ENCODE measurements around the gene ATG5.

The ATG5 gene

GRCh38 chr6:106325336-106326178 lies at the start of gene ATG5:
Gene ATG5 (minus strand): TSS chr6:106325760. CDS start chr6:106316208, 9,552 bp downstream.
- peak; percentile 98 for DNase-seq (ENCODE audit: low read depth, low spot score)
- no peak for TF ChIP-seq CTCF (IDR thresholded peaks at IDR 0.05; ENCODE audit: low read depth, low read length)
- peak within 1 kb of the TSS; percentile 94 for H3K4me3 ChIP-seq (ENCODE audit: low read depth, low read length)
- in situ Hi-C loops (cut with HindIII; ENCODE audit: low sequenced_read_pairs): no loop called here

DNA sequence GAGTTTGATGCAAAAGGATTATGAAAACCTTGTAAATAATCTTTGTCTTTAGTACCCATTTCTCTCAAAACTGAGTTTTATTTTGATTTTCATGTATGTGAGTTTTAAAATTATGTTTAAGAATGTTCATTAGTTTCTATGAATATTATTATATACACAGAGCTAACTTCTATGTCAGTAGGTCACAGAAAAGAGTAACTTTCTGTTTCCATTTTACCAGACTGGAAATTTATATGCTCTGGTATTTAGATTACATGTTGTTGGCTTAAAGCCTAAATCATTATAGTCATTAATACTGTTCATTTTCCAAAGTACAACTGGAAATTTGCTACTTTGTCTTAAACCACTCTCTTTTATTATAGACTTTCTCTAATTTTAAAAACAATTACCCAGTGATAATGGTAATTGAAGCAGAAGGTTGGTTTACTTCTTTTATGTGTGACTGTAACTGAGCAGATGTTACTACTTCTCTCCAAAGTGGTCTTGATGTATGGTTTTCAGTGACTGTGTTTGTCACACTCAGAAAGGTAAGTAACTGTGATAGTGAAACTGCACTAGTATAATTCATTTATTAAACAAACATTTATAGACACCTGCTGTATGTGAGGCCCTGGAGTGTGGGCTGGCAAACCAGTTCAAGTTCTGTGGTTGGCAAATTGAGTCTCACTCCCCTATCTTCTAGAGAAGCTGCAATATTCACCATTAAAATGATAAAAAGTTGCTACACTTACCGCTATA lies 48.1 kb upstream of the ATG5 start:
- H3K4me3 ChIP-seq (ENCODE audit: low read depth, low read length): no peak overlapping the region
- in situ Hi-C loops (cut with HindIII; ENCODE audit: low sequenced_read_pairs): no loop called here
- no peak for DNase-seq (ENCODE audit: low read depth, low spot score)
- TF ChIP-seq CTCF (IDR thresholded peaks at IDR 0.05; ENCODE audit: low read depth, low read length): no peak

DNA sequence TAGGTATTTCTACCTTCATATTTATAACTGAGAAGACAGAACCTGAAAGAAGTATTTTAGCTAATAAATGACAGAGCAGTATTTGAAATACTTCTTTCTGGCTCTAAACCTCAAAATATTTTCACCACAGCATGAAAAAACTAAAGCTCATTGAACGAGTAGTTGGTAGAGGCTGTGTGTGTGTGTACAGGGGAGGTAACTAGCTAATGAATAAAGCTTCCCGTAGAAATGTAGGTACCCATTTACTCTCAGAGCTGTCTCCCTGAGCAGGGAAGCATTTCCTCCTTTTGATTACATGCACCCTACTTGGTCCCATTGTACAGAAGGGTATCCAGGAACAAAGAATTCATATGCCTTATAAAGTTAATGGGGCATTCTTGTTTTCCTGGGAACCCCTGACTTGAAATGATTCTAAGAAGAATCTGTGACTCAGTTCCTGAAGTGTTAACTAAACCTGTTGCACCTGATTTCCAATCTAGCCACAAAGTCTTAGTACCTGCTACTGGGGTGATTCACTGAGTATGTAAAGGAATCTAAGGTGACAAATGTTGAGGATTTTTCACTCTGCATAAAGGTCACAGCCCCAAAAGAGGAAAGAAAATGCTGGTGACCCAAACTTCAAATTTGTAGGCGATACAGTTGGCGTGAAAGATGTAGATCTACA lies 47.4 kb upstream of the ATG5 start:
- H3K4me3 ChIP-seq (ENCODE audit: low read depth, low read length): no peak overlapping the region
- no peak for TF ChIP-seq CTCF (IDR thresholded peaks at IDR 0.05; ENCODE audit: low read depth, low read length)
- no peak for DNase-seq (ENCODE audit: low read depth, low spot score)
- in situ Hi-C loops (cut with HindIII; ENCODE audit: low sequenced_read_pairs): no loop called here

- in situ Hi-C loops (cut with HindIII; ENCODE audit: low sequenced_read_pairs): no loop called here
- no peak for TF ChIP-seq CTCF (IDR thresholded peaks at IDR 0.05; ENCODE audit: low read depth, low read length)
- DNase-seq (ENCODE audit: low read depth, low spot score): no peak
- H3K4me3 ChIP-seq (ENCODE audit: low read depth, low read length): no peak overlapping the region
These were observed 45.1 kb upstream of the ATG5 start for GRCh38 chr6:106370639-106371038.

DNA sequence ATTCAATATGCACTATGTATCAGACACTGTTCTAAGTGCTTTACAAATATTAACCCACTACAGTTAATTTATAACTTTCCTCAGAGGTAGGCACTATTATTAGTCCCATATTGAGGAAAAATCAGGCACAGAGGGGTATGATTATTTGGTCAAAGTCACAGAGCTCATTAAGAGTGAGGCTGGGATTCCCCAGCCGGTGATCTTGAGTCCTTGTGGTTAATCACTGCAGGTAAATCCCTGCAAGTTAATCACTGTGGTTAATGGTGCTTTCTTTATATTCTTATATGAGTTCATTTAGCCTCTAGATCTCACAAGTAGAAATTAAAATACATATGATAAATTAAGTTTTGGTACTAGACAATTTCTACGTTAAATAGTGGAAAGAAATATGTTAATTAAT lies 44.2 kb upstream of the ATG5 start:
- TF ChIP-seq CTCF (IDR thresholded peaks at IDR 0.05; ENCODE audit: low read depth, low read length): no peak
- no peak for DNase-seq (ENCODE audit: low read depth, low spot score)
- in situ Hi-C loops (cut with HindIII; ENCODE audit: low sequenced_read_pairs): no loop called here
- H3K4me3 ChIP-seq (ENCODE audit: low read depth, low read length): no peak overlapping the region

DNA sequence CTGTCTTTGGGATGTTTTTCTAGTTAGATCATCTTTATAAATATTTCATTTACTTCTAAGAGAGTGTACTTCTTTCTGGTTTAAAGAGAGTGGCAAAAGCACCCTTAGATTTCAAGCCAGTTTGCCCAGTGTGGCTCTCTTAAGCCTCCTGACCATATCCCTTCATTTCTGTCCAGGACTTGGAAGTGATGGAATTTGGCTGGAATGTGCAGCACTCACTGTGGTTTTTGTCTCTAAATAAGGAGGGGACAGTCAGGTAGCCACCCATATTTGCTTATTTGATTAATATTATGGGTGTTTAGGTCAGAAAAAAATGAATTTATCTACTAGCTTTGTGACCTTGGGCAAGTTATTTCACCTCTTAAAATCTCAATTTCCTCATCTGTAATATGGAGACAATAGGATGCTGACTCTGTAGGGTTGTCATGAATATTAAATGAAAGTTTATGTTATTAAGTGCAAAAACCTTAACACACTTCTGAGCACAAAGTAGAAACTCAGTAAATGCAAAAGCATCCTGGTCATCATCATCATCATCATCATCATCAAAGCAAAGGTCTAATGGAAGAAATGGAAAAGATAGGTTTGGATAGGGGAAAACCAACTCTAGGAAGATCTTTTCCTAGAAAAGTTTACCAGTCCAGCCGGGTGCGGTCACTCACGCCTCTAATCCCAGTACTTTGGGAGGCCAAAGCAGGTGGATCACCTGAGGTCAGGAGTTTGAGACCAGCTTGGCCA lies 38.0 kb upstream of the ATG5 start:
- no peak for DNase-seq (ENCODE audit: low read depth, low spot score)
- H3K4me3 ChIP-seq (ENCODE audit: low read depth, low read length): no peak overlapping the region
- TF ChIP-seq CTCF (IDR thresholded peaks at IDR 0.05; ENCODE audit: low read depth, low read length): no peak
- in situ Hi-C loops (cut with HindIII; ENCODE audit: low sequenced_read_pairs): no loop called here

All from astrocyte of the spinal cord (primary cell).